Heart right ventricle (tissue), 16 donors: ENCODE data around the gene ITPRIPL2. TPM values are rescaled to one million over a fixed set of nuclear protein-coding genes. Genes with fewer than 3 reads are reported as not detected.

ENCODE experiments used
- ATAC-seq, 8 donors: fragments of 200-7000 bp; cut with Tn5 transposase; one replicate each; pipeline ENCODE4 v1.9.1; 2020; ENCODE audit warnings: mild to moderate bottlenecking in 8 of 8, moderate library complexity in 8 of 8, moderate number of reproducible peaks in 1 of 8
- DNase-seq, 2 donors: peaks; one replicate each; pipeline ENCODE4 v3.0.0-alpha.2; 2020
- H3K27ac ChIP-seq, 10 donors: fragments of 200-600 bp; sonication (generic) in 2 of 10; one replicate each; pipeline versions ENCODE4 v1.5.0 to v1.8.0; 2020 to 2022; ENCODE audit warnings: mild to moderate bottlenecking in 3 of 10
- H3K27me3 ChIP-seq, 7 donors: fragments of 200-600 bp; one replicate each; pipeline ENCODE4 v1.8.0; 2021 to 2022; ENCODE audit warnings: mild to moderate bottlenecking in 2 of 7
- H3K36me3 ChIP-seq, 9 donors: fragments of 200-600 bp; sonication (generic) in 1 of 9; one replicate each; pipeline versions ENCODE4 v1.5.0 to v1.8.0; 2020 to 2022; ENCODE audit warnings: mild to moderate bottlenecking in 2 of 9
- H3K4me1 ChIP-seq, 9 donors: fragments of 200-600 bp; sonication (generic) in 1 of 9; one replicate each; pipeline versions ENCODE4 v1.5.0 to v1.8.0; 2020 to 2022; ENCODE audit warnings: mild to moderate bottlenecking in 4 of 9
- H3K4me3 ChIP-seq, 10 donors: fragments of 200-600 bp; sonication (generic) in 2 of 10; one replicate each; pipeline versions ENCODE4 v1.5.0 to v1.8.0; 2020 to 2022; ENCODE audit warnings: mild to moderate bottlenecking in 7 of 10, moderate library complexity in 2 of 10
- H3K9me3 ChIP-seq, 11 donors: fragments of 200-600 bp in 10 of 11; sonication (generic) in 2 of 11; one replicate each; pipeline versions ENCODE4 v1.5.0 to v1.8.0; 2013 to 2022; ENCODE audit warnings: mild to moderate bottlenecking in 2 of 11, control low read depth in 1 of 11, moderate library complexity in 1 of 11
- WGBS, 2 donors: extraction: QIAGEN DNeasy Blood & Tissue Kit; methylation state at CpG; one replicate each; pipeline ENCODE4 v1.1.7; 2013; ENCODE audit warnings: inconsistent platforms in 1 of 2; 5-methylcytosine and 5-hydroxymethylcytosine counted together
- intact Hi-C, 10 donors: fragments of 100-400 bp; cut with DNase I; formaldehyde crosslinking; loops; one replicate each; pipeline versions ENCODE4 v1.11.1 to v1.14.2; 2022
- polyA plus RNA-seq, 2 donors: library from polyadenylated mRNA; stranded (reverse); fragments of 200-250 nt; gene quantifications; one replicate each; pipeline ENCODE4 v1.2.3, GENCODE V29; 2013
- total RNA-seq, 10 donors: library from RNA; stranded (reverse); fragmentation: NEBNext Ultra II Directional in 3 of 10; extraction: Animal tissue kit (Norgen Biotek cat#: 25700) in 3 of 10; gene quantifications; one replicate each; pipeline versions ENCODE4 v1.2.1 to v1.2.4, GENCODE V29; 2021 to 2023
- TF ChIP-seq, protein P1 (sequence below), 9 donors: fragments of 200-600 bp; sonication (generic) in 2 of 9; IDR thresholded peaks; one replicate each; pipeline versions ENCODE4 v1.5.0 to v1.8.0; 2021 to 2022; ENCODE audit warnings: antibody characterized with exemption in 9 of 9, mild to moderate bottlenecking in 5 of 9, moderate library complexity in 1 of 9
- donor health status: Arrhythmogenic right ventricular cardiomyopathy.
- donor health status: ischemic (EF 13 %, LVEDD 7.1; RV severe dilation, severe dysfunction).
- donor health status: healthy with polysubstance abuse.
- donor health status: DM: no; HTN: yes; CAD: no.
- donor health status: DM: no; HTN: no; CAD: no.
- donor health status: ischemic (EF 25% LVEDD 6.9; RV normal size, moderate dysfunction).
- donor health status: ischemic (EF 25% LVEDD 5.7; RV mildly dilated, moderate dysfunction).
- donor health status: healthy.
- donor health status: DM: yes; HTN: yes; CAD: no.
- donor health status: Ischemic cardiomyopathy.
- donor health status: ischemic (EF 35%, LVEDD 5.7; RV mildly dilated, moderate dysfunction).
- donor health status: nonischemic (EF 11% LVEDD 7.7; RV severe dilation, severe dysfunction).
- donor health status: DM: yes; HTN: yes; CAD: no.
- donor health status: PGD.
- donor health status: ischemic (EF 29% LVEDD 5.4; RV normal size, mild dysfunction).
- donor health status: nonischemic (EF 23%, LVEDD 6.1; RV moderate dilation, normal function).

Gene ITPRIPL2
- total and polyA plus RNA-seq, 12 donors, result 5.0 to 30.6 (median 13.1) TPM

DNA sequence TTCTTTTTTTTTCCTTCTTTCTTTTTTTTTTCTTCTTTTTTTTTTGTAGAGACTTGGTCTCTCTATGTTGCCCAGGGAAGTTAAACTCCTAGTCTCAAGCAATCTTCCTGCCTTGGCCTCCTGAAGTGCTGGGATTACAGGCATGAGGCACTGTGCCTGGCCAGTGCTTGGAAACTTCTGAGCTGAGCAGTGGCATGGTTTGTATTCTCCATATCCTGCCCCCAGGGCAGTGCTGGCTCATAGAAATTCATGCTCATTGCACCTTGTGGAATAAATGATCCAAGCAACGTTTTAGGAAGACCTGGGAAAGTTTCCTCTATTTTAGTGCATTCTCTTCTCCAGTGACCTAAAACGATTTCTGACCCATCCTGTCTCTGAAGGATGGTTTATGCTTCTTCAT, 37.5 kb downstream of the ITPRIPL2 start:
- 69% methylated on average over 2 of the region's 2 CpGs for WGBS, 2 donors
- Histone ChIP-seq H3K36me3 (no peaks in the 10 kb centered on the region), H3K4me1 (no peaks in the 10 kb centered on the region), H3K4me3 (no peak overlapping the region), H3K27me3 (no peaks in the 10 kb centered on the region), H3K9me3 (peaks cover 0 to 20% (median 5%) of the 10 kb centered on the region in 11 donors), H3K27ac (no peak overlapping the region)
- DNase-seq (no peak), ATAC-seq (no peak)
- TF ChIP-seq, protein P1, sequence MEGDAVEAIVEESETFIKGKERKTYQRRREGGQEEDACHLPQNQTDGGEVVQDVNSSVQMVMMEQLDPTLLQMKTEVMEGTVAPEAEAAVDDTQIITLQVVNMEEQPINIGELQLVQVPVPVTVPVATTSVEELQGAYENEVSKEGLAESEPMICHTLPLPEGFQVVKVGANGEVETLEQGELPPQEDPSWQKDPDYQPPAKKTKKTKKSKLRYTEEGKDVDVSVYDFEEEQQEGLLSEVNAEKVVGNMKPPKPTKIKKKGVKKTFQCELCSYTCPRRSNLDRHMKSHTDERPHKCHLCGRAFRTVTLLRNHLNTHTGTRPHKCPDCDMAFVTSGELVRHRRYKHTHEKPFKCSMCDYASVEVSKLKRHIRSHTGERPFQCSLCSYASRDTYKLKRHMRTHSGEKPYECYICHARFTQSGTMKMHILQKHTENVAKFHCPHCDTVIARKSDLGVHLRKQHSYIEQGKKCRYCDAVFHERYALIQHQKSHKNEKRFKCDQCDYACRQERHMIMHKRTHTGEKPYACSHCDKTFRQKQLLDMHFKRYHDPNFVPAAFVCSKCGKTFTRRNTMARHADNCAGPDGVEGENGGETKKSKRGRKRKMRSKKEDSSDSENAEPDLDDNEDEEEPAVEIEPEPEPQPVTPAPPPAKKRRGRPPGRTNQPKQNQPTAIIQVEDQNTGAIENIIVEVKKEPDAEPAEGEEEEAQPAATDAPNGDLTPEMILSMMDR (IDR thresholded peaks at IDR 0.05), result no peak
- intact Hi-C loops, result no loop called here

DNA sequence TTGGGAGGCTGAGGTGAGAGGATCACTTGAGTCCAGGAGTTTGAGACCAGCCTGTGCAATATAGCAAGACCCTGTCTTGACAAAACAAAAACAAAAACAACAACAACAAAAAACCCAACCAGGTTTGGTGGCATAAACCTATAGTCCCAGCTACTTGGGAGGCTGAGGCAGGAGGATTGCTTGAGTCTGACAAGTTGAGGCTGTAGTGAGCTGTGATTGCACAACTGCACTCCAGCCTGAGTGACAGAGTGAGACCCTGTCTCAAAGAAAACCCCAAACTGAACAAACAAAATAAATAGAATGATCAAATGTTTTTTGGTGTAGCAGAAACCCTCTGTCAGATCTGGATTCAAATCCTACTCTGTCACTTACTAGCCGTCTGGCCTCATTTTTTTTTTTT, 38.3 kb downstream of the ITPRIPL2 start:
- no peak for DNase-seq
- Histone ChIP-seq H3K4me3 (no peak overlapping the region), H3K27me3 (no peaks in the 10 kb centered on the region), H3K4me1 (no peaks in the 10 kb centered on the region), H3K9me3 (peaks cover 0 to 21% (median 5%) of the 10 kb centered on the region in 11 donors), H3K27ac (no peak overlapping the region), H3K36me3 (no peaks in the 10 kb centered on the region)
- no peak for ATAC-seq
- WGBS, 2 donors, result 81 to 90% methylated on average over 1 of the region's 1 CpG
- intact Hi-C loops, result no loop called here
- TF ChIP-seq, protein P1 (IDR thresholded peaks at IDR 0.05), result no peak

DNA sequence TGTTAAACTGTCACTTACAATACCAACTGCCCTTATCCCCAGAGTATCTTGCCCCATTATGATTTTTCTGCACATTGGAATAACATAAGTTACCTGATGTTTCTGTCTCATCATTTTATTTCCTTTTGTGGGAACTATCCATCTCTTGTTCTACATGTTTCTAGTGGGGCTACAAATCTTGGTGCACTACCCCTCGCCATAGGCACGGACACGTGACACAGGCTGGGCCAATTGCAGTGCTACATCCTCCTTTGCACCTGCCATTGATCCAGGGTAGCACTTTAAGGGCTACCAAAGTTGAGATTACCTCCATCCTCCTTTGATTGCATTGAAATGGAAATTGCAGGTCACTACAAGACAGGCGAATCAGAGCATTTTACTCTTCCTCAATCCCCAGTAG, 40.1 kb downstream of the ITPRIPL2 start:
- DNase-seq, result no peak
- Histone ChIP-seq H3K4me1 (no peaks in the 10 kb centered on the region), H3K36me3 (no peaks in the 10 kb centered on the region), H3K27me3 (peaks cover 0 to 8% (median 0%) of the 10 kb centered on the region in 7 donors), H3K27ac (no peak overlapping the region), H3K9me3 (peaks cover 0 to 9% (median 4%) of the 10 kb centered on the region in 11 donors), H3K4me3 (no peak overlapping the region)
- intact Hi-C loops, result no loop called here
- whole genome bisulfite sequencing, 2 donors, result 80 to 85% methylated on average over 4 of the region's 4 CpGs
- ATAC-seq, result no peak
- TF ChIP-seq, protein P1 (IDR thresholded peaks at IDR 0.05), result no peak

DNA sequence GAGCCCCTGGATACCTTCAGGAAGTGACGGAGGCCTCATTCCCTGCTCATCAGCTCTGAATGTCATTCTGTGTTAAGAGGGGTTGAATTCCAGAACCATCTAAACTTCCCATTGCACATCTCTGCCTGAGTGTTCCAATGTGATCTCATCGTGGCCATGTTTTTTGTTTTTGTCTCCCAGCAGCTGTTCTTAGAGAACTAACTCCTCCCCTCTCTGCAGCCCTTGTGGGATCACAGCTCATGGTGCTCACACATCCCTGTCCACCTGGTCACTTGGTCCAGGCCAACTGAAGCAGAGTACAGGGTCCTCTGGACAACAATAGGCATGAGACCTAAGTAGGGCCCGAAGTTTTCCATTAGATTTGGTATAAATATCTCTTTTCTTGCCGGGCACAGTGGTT, 48.3 kb downstream of the ITPRIPL2 start:
- intact Hi-C loops, result loop anchor here in 4 of 10 donors (10.0 kb wide), 3 partner anchors 47 to 213 kb away; partner anchors contain the start of gene ITPRIPL2 (in 2 of the 4)

More for the DNA sequence above, 48.3 kb downstream of the ITPRIPL2 start:
- Histone ChIP-seq H3K36me3 (no peaks in the 10 kb centered on the region), H3K27me3 (peaks cover 0 to 21% (median 5%) of the 10 kb centered on the region in 7 donors), H3K4me3 (no peak overlapping the region), H3K4me1 (peaks cover 0 to under 1% (median 0%) of the 10 kb centered on the region in 9 donors), H3K27ac (no peak overlapping the region), H3K9me3 (no peaks in the 10 kb centered on the region)
- ATAC-seq, result peak in 2 of 8 donors; percentile 24 to 52
- 61 to 67% methylated on average over 4 of the region's 4 CpGs for WGBS, 2 donors
- no peak for DNase-seq
- TF ChIP-seq, protein P1 (IDR thresholded peaks at IDR 0.05), result no peak
